MM.1S (cell line): ENCODE measurements around the gene PLXNA4.

Source experiments
- DNase-seq: peaks from one replicate; pipeline ENCODE4 v3.0.0-alpha.2; 2015
- H2AFZ ChIP-seq: fragments of 300-600 bp; sonication (generic); 2 replicates; pipeline ENCODE4 v1.6.0; 2016; ENCODE audit warnings: antibody characterized with exemption, low read length
- H3F3A ChIP-seq: fragments of 300-600 bp; sonication (generic); 2 replicates; pipeline ENCODE4 v1.6.1; 2016; ENCODE audit warnings: mild to moderate bottlenecking, antibody characterized with exemption, low read length, moderate library complexity, mixed read lengths; ENCODE audit not compliant: insufficient read depth
- H3K27ac ChIP-seq: fragments of 300-600 bp; sonication (generic); 2 replicates; pipeline ENCODE4 v1.5.1; 2016; ENCODE audit warnings: mild to moderate bottlenecking, low read length
- H3K27me3 ChIP-seq: fragments of 300-600 bp; sonication (generic); replicated peaks from 2 replicates; pipeline ENCODE4 v1.6.0; 2016; ENCODE audit warnings: low read length; ENCODE audit not compliant: insufficient read depth
- H3K36me3 ChIP-seq: fragments of 300-600 bp; sonication (generic); replicated peaks from 2 replicates; pipeline ENCODE4 v1.6.1; 2016; ENCODE audit warnings: mild to moderate bottlenecking, low read length, mixed read lengths; ENCODE audit not compliant: insufficient read depth
- H3K4me1 ChIP-seq: fragments of 300-600 bp; sonication (generic); 2 replicates; pipeline ENCODE4 v1.6.1; 2016; ENCODE audit warnings: low read length, mixed read lengths
- H3K4me2 ChIP-seq: fragments of 300-600 bp; sonication (generic); 2 replicates; pipeline ENCODE4 v1.6.0; 2016; ENCODE audit warnings: low read depth, low read length
- H3K4me3 ChIP-seq: fragments of 300-600 bp; sonication (generic); 2 replicates; pipeline ENCODE4 v1.5.1; 2016; ENCODE audit warnings: low read length, mixed read lengths
- H3K79me2 ChIP-seq: fragments of 300-600 bp; sonication (generic); 2 replicates; pipeline ENCODE4 v1.6.1; 2016; ENCODE audit warnings: mixed run types, low read length, mixed read lengths
- H3K9ac ChIP-seq: fragments of 300-600 bp; sonication (generic); 2 replicates; pipeline ENCODE4 v1.6.1; 2016; ENCODE audit warnings: low read length, mixed read lengths
- H3K9me2 ChIP-seq: fragments of 300-600 bp; sonication (generic); replicated peaks from 2 replicates; pipeline ENCODE4 v1.6.1; 2016; ENCODE audit warnings: mild to moderate bottlenecking, low read length, mixed read lengths; ENCODE audit not compliant: insufficient read depth
- H3K9me3 ChIP-seq: fragments of 300-600 bp; sonication (generic); replicated peaks from 2 replicates; pipeline ENCODE4 v1.6.1; 2016; ENCODE audit warnings: mild to moderate bottlenecking, low read length, mixed read lengths; ENCODE audit not compliant: insufficient read depth
- H4K20me1 ChIP-seq: fragments of 300-600 bp; sonication (generic); 2 replicates; pipeline ENCODE4 v1.6.1; 2016; ENCODE audit warnings: mild to moderate bottlenecking, low read length, moderate library complexity, mixed read lengths; ENCODE audit not compliant: insufficient read depth
- CTCF ChIP-seq: fragments of 300-600 bp; sonication (generic); IDR thresholded peaks from 2 replicates; pipeline ENCODE4 v1.5.1; 2016; ENCODE audit warnings: antibody characterized with exemption, low read length, mixed read lengths
- EZH2 ChIP-seq: fragments of 300-600 bp; sonication (generic); optimal IDR thresholded peaks from 2 replicates; pipeline ENCODE3; 2017; ENCODE audit warnings: low read depth, mild to moderate bottlenecking, antibody characterized with exemption, low read length, mixed read lengths
- EZH2phosphoT487 ChIP-seq: fragments of 300-600 bp; sonication (generic); IDR thresholded peaks from 2 replicates; pipeline ENCODE4 v1.6.1; 2018; ENCODE audit warnings: antibody characterized with exemption, low read length

The PLXNA4 gene

DNA sequence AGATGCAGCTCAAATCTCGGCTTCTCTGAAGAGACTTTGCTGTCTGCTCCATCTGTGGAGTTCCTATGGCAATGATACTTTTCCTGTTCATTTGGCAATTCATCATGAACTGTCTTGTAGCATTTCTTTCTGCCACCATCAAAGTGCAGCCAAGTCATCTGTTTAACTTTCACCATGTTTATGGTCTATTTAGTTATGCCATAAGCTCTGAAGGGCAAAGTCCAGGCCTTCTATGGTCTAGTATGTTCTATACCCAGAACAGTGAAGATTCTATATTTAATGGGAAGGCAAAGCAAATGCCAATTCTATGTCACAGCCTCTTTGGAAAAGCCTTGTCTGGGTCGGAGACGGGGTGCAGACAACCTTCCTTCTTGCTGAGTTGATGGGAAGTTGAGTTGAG, 472.6 kb downstream of the PLXNA4 start:
- no peak overlapping the region for H2AFZ ChIP-seq
- no peaks in the 10 kb centered on the region for H3F3A ChIP-seq
- no peaks in the 10 kb centered on the region for H4K20me1 ChIP-seq
- no peaks in the 10 kb centered on the region for H3K27me3 ChIP-seq
- H3K4me2 ChIP-seq: no peak overlapping the region
- H3K27ac ChIP-seq: no peak overlapping the region
- H3K9ac ChIP-seq: no peak overlapping the region
- no peaks in the 10 kb centered on the region for H3K9me2 ChIP-seq
- no peak overlapping the region for H3K4me3 ChIP-seq
- TF ChIP-seq EZH2phosphoT487 (no peak), CTCF (no peak), EZH2 (no peak)
- no peak for DNase-seq
- no peaks in the 10 kb centered on the region for H3K9me3 ChIP-seq
- H3K4me1 ChIP-seq: no peaks in the 10 kb centered on the region
- no peaks in the 10 kb centered on the region for H3K79me2 ChIP-seq
- H3K36me3 ChIP-seq: no peaks in the 10 kb centered on the region

- no peak for DNase-seq
- Histone ChIP-seq H3K27me3 (no peaks in the 10 kb centered on the region), H3K79me2 (no peaks in the 10 kb centered on the region), H3K4me1 (no peaks in the 10 kb centered on the region), H3K9ac (no peak overlapping the region), H3F3A (no peaks in the 10 kb centered on the region), H3K9me3 (no peaks in the 10 kb centered on the region), H4K20me1 (no peaks in the 10 kb centered on the region), H3K4me2 (no peak overlapping the region), H3K36me3 (no peaks in the 10 kb centered on the region), H2AFZ (no peak overlapping the region), H3K27ac (no peak overlapping the region), H3K4me3 (no peak overlapping the region), H3K9me2 (no peaks in the 10 kb centered on the region)
- TF ChIP-seq EZH2 (no peak), CTCF (no peak), EZH2phosphoT487 (no peak)
These were observed 473.3 kb downstream of the PLXNA4 start for GRCh38 chr7:132102942-132103341.

DNA sequence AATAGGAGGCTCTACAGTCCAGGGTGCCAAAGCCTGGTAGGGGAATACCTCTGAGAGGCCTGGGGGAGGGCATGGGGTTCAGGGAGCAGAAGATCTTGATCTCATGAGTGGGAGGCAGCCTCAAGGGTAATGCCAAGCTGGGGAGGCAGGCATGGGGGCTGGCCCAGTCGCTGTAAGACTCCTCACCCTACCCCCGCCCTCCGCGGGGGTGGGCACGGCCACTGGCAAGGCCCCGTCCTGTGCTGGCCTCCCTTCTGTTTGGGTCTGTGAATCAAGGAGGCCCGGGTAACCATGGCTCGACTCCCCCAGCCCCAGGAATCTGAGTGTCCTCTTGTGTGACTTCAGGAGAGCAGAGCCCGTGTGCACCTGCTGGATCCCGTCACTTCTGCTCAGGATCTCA, 473.9 kb downstream of the PLXNA4 start:
- Histone ChIP-seq H3K36me3 (no peaks in the 10 kb centered on the region), H3K27me3 (no peaks in the 10 kb centered on the region), H3K79me2 (no peaks in the 10 kb centered on the region), H3K4me3 (no peak overlapping the region), H3K9ac (no peak overlapping the region), H3K4me2 (no peak overlapping the region), H3K9me2 (no peaks in the 10 kb centered on the region), H3K27ac (no peak overlapping the region), H3K9me3 (no peaks in the 10 kb centered on the region), H3F3A (no peaks in the 10 kb centered on the region), H2AFZ (no peak overlapping the region), H4K20me1 (no peaks in the 10 kb centered on the region), H3K4me1 (no peaks in the 10 kb centered on the region)
- TF ChIP-seq CTCF (no peak), EZH2phosphoT487 (no peak), EZH2 (no peak)
- no peak for DNase-seq

DNA sequence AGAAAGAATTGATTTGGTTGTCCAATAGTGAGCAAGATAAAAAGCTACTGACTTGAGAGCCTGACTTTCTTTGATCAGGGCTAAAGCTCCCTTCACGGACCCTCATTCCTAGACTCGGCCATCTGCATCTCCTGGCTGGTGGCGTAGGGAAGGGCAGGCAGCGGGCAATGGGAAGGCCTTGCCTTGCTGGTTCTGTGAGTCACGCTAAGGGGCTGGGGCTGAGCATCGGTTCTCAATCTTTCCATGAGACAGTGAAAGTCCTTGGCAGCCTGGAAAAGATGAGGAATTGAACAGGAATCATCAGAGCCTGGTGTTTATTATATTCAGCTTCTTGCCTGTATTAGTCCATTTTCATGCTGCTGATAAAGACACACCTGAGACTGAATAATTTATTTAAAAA, 475.3 kb downstream of the PLXNA4 start:
- Histone ChIP-seq H3K9me2 (no peaks in the 10 kb centered on the region), H3K27me3 (no peaks in the 10 kb centered on the region), H3F3A (no peaks in the 10 kb centered on the region), H3K4me1 (no peaks in the 10 kb centered on the region), H2AFZ (no peak overlapping the region), H3K79me2 (no peaks in the 10 kb centered on the region), H4K20me1 (no peaks in the 10 kb centered on the region), H3K4me2 (no peak overlapping the region), H3K9ac (no peak overlapping the region), H3K36me3 (no peaks in the 10 kb centered on the region), H3K27ac (no peak overlapping the region), H3K4me3 (no peak overlapping the region), H3K9me3 (no peaks in the 10 kb centered on the region)
- no peak for DNase-seq
- TF ChIP-seq CTCF (no peak), EZH2phosphoT487 (no peak), EZH2 (no peak)
